Stimulated activated naive B cell treated with anti-CD40 and anti-IgM and Interleukin-4, amounts not matched to agents 10 μg/mL and 1 μg/mL and 100 μg/mL, for 72 hours (primary cell): ENCODE data around the gene EIF4E3.

Experiments used
- ATAC-seq, 2 donors: fragments of 150-1000 bp; cut with Tn5 transposase; replicated peaks; 2 replicates each; pipeline ENCODE4 v1.10.0; 2021; ENCODE audit warnings: moderate library complexity in 1 of 2
- DNase-seq: peaks from one replicate; pipeline ENCODE4 v3.0.0; 2021
- H3K27ac Mint-ChIP-seq: one replicate; pipeline ENCODE4 v1.8.0; 2022; ENCODE audit warnings: mild to moderate bottlenecking, mixed read lengths
- H3K27me3 Mint-ChIP-seq, 2 donors: one replicate each; pipeline ENCODE4 v1.8.0; 2022; ENCODE audit warnings: mixed read lengths in 2 of 2
- H3K36me3 Mint-ChIP-seq, 2 donors: one replicate each; pipeline ENCODE4 v1.8.0; 2022; ENCODE audit warnings: mixed read lengths in 2 of 2, mild to moderate bottlenecking in 1 of 2
- H3K4me1 Mint-ChIP-seq, 2 donors: one replicate each; pipeline ENCODE4 v1.8.0; 2022; ENCODE audit warnings: mixed read lengths in 2 of 2, mild to moderate bottlenecking in 1 of 2
- H3K4me3 Mint-ChIP-seq, 2 donors: one replicate each; pipeline ENCODE4 v1.8.0; 2022; ENCODE audit warnings: mild to moderate bottlenecking in 2 of 2, mixed read lengths in 2 of 2, moderate library complexity in 1 of 2
- H3K9me3 Mint-ChIP-seq, 2 donors: one replicate each; pipeline ENCODE4 v1.8.0; 2022; ENCODE audit warnings: mixed read lengths in 2 of 2, mild to moderate bottlenecking in 1 of 2

Gene EIF4E3

DNA sequence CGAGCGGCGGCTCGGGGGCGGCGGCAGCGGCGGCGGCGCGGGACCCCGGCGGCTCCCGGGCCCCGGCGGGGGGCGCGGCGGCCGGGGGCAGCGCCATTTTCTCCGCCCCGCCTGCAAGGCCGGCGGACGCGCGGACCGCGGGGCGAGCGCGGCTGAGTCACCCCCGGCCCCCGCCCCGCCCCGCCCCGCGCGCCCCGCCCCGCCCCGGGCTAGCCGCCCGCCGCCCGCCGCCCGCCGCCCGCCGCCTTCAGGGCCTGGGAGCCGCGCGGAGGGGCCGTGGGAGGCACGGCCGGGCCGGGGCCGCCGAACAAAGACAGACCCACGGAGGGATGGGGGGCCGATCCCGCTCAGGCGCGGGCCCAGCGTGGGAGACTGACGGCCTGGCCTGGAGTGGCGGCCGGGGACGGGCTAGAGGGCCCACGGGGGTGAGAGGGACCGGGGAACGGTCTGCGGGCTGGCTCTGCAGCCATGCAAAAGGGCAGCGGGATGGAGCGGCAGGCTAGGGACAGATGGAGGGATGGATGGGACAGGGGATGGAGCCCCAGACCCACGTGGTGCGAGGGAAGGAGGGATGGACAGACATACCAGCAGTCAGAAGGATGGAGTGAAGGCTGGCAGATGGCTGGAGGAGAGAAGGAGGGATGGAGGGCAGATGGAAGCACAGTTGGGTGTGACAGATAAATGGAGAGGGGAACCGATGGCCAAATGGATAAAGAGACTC is at the start of gene EIF4E3:
Gene EIF4E3 (minus strand): TSS at position 132 of the 721 bp plus-strand sequence. CDS start 35 bp downstream, at position 97.
- peak; percentile 67 to 68 for ATAC-seq
- Mint-ChIP-seq H3K4me3 (peak within 1 kb of the TSS; percentile 81 to 82), H3K9me3 (no peaks in the 10 kb centered on the region), H3K27ac (peak within 1 kb of the TSS; percentile 62), H3K36me3 (peaks cover 0 to 1% of the 10 kb centered on the region in 2 donors), H3K27me3 (peaks cover 14 to 36% of the 10 kb centered on the region in 2 donors), H3K4me1 (peaks cover 23 to 34% of the 10 kb centered on the region in 2 donors)
- no peak for DNase-seq

DNA sequence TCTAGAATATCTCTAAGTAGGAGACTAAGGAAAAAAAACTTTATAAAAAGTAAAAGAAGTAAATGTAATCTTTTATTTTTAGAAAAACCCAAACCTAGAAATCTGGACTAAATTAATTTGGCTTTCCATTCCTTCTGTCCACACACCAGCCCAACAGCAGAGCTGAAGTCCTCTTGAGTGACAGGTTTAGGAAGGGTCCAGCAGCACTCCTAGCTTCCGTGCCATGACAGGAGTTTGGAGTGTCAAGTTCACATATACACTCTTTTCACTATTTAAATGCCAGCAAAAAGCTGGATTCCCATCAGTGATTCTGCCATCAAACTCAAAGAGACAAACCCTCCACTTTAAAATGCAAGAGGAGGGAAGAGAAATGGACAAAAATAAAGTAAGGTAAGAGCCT is 46.7 kb upstream of the EIF4E3 start:
- no peak for ATAC-seq
- no peak overlapping the region for H3K27ac Mint-ChIP-seq
- H3K27me3 Mint-ChIP-seq = peaks cover 4 to 16% of the 10 kb centered on the region in 2 donors
- no peaks in the 10 kb centered on the region for H3K36me3 Mint-ChIP-seq
- H3K4me3 Mint-ChIP-seq = no peak overlapping the region
- no peaks in the 10 kb centered on the region for H3K9me3 Mint-ChIP-seq
- H3K4me1 Mint-ChIP-seq = no peaks in the 10 kb centered on the region
- DNase-seq = no peak

DNA sequence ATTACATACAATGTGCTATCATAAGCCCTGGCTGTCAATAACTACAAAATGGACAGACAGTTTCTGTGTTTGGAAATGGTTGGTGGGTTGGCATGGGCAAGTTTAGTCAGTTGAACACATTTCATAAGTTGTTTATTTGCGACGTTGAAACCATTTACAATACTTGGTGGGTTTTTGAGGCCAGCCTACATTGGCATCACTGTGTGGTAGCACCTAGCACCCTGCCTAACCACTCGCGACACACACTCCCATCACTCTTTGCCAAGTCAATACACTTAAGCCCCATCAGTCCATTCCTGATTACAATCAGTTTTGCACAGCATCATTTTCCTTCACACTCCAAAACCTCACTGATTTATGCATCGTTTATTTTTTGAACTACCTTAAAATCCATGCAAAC is 45.9 kb upstream of the EIF4E3 start:
- DNase-seq (no peak), ATAC-seq (no peak)
- peaks cover 8 to 20% of the 10 kb centered on the region in 2 donors for H3K27me3 Mint-ChIP-seq
- H3K9me3 Mint-ChIP-seq = no peaks in the 10 kb centered on the region
- H3K4me3 Mint-ChIP-seq = no peak overlapping the region
- no peak overlapping the region for H3K27ac Mint-ChIP-seq
- H3K36me3 Mint-ChIP-seq = no peaks in the 10 kb centered on the region
- no peaks in the 10 kb centered on the region for H3K4me1 Mint-ChIP-seq

DNA sequence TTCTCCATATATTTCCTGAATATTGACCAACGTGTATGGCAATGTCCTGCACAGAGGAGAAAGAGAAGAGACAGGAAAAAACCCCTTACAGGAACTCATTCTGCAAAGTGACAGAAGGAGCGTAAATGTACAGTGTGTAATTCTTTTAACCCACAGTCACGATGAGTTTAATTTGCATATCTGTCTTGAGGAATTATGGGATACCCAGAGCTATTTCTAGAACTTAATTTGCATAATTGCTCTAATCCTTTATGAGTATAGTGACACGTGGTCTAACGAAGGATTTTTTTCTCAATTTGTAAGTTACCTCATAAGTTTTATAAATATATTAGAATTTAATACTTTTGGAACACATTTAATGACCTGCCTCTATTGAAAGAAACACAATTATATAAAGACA is 38.2 kb upstream of the EIF4E3 start:
- H3K27me3 Mint-ChIP-seq = peaks cover 34 to 47% of the 10 kb centered on the region in 2 donors

DNA sequence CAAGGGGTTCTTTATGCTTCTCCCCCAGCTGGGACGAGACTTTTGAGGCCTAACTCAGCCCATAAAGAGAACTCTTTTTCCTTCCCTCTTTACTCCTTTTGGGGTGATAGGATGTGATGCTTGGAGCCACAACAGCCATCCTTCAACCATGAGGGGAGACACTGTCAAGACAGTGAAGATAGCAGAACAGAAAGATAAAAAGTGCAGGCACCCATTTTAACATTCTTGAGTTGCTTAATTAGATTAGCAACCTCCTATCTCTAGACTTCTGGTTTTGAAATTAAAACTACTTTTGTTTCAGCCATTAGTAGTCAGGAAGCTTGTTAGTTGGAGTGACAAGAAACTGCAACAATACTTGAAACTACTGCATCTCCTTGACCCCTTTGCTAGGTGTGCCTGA is 34.9 kb upstream of the EIF4E3 start:
- Mint-ChIP-seq H3K4me3 (no peak overlapping the region), H3K4me1 (peaks cover 2 to 4% of the 10 kb centered on the region in 2 donors), H3K36me3 (peaks cover 0 to 2% of the 10 kb centered on the region in 2 donors), H3K27me3 (peaks cover 51 to 60% of the 10 kb centered on the region in 2 donors), H3K9me3 (no peaks in the 10 kb centered on the region), H3K27ac (no peak overlapping the region)
- ATAC-seq (no peak), DNase-seq (no peak)

More for the DNA sequence above, 38.2 kb upstream of the EIF4E3 start:
- Mint-ChIP-seq H3K27ac (no peak overlapping the region), H3K4me1 (no peaks in the 10 kb centered on the region), H3K9me3 (no peaks in the 10 kb centered on the region), H3K4me3 (no peak overlapping the region), H3K36me3 (no peaks in the 10 kb centered on the region)
- no peak for DNase-seq
- no peak for ATAC-seq

DNA sequence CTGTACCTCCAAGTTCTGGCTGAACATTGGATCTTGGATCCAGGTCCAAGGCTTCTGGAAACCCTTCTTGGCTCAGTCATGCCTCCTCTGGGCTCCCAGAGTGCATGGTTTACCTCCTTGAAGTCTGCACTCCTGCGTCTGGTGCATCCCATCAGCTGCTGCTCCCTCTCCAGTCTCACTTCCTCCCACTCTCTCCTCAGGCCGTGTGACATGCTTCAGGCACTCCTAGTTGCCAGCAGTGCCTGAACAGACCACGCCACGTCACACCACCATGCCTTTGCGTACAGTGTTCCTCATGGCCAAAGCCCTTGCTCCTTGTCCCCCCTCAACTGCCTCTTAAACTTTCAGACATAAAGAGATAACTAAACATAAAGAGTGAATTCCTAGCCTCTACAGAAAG is 34.2 kb upstream of the EIF4E3 start:
- DNase-seq (no peak), ATAC-seq (no peak)
- Mint-ChIP-seq H3K27ac (no peak overlapping the region), H3K27me3 (peaks cover 56 to 65% of the 10 kb centered on the region in 2 donors), H3K36me3 (peaks cover 0 to 3% of the 10 kb centered on the region in 2 donors), H3K4me3 (no peak overlapping the region), H3K9me3 (no peaks in the 10 kb centered on the region), H3K4me1 (peaks cover 3 to 9% of the 10 kb centered on the region in 2 donors)

DNA sequence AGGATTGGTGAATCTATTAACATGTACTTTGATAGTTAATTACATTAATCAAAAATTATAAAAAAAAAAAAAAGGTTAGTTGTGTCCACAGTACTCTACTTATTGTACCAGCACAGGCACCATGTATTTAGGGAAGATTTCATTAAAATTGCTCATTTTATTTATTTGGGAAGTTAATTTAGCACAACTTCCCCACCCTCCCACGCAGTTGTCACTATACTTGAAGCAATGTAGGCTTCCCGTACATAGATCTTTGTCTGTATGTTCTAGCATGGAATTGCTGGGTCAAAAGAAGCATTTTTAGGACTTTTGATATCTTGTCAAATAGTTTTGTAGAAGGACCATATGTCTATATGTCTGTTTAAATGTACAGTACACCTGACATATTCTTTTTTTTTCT is 32.9 kb upstream of the EIF4E3 start:
- DNase-seq (no peak), ATAC-seq (no peak)
- Mint-ChIP-seq H3K4me1 (peaks cover 3 to 9% of the 10 kb centered on the region in 2 donors), H3K4me3 (no peak overlapping the region), H3K36me3 (peaks cover 0 to 3% of the 10 kb centered on the region in 2 donors), H3K27me3 (peaks cover 51 to 60% of the 10 kb centered on the region in 2 donors), H3K27ac (no peak overlapping the region), H3K9me3 (no peaks in the 10 kb centered on the region)

DNA sequence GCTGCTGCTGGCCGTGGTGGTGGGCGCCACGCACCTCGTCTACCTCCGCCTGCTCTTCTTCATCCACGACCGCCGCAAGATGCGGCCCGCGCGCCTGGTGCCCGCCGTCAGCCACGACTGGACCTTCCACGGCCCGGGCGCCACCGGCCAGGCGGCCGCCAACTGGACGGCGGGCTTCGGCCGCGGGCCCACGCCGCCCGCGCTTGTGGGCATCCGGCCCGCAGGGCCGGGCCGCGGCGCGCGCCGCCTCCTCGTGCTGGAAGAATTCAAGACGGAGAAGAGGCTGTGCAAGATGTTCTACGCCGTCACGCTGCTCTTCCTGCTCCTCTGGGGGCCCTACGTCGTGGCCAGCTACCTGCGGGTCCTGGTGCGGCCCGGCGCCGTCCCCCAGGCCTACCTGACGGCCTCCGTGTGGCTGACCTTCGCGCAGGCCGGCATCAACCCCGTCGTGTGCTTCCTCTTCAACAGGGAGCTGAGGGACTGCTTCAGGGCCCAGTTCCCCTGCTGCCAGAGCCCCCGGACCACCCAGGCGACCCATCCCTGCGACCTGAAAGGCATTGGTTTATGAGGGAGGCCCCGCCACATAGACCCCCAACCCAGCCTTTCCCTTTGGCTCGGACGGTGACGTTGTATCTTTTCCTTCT is 29.5 kb upstream of the EIF4E3 start:
- Mint-ChIP-seq H3K27me3 (peaks cover 55 to 65% of the 10 kb centered on the region in 2 donors), H3K9me3 (peaks cover 0 to 1% of the 10 kb centered on the region in 2 donors), H3K4me3 (peak overlapping the region; percentile 71 to 79), H3K27ac (peak overlapping the region; percentile 75), H3K36me3 (peaks cover 0 to 3% of the 10 kb centered on the region in 2 donors), H3K4me1 (peaks cover 3 to 9% of the 10 kb centered on the region in 2 donors)
- no peak for DNase-seq
- ATAC-seq = no peak

DNA sequence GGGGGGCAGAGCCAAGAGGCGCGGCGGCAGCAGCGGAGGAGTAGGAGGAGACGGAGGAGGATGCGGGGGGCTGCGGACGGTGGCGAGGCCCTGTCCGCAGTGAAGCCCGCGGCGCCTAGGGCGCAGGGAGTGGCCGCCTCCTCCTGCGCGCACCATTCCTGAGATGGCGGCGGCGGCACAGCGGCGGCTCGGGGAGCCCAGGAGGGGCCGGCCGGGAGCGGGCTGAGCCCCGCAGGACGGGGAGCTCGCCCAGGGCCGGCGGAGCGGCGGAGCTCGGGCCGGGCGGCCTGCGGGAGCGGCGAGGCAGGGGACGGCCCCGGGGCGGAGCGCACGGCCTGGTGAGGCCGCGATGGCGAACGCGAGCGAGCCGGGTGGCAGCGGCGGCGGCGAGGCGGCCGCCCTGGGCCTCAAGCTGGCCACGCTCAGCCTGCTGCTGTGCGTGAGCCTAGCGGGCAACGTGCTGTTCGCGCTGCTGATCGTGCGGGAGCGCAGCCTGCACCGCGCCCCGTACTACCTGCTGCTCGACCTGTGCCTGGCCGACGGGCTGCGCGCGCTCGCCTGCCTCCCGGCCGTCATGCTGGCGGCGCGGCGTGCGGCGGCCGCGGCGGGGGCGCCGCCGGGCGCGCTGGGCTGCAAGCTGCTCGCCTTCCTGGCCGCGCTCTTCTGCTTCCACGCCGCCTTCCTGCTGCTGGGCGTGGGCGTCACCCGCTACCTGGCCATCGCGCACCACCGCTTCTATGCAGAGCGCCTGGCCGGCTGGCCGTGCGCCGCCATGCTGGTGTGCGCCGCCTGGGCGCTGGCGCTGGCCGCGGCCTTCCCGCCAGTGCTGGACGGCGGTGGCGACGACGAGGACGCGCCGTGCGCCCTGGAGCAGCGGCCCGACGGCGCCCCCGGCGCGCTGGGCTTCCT is 28.8 kb upstream of the EIF4E3 start, which contains the start of gene GPR27:
Gene GPR27 (plus strand): TSS at position 155 of the 909 bp plus-strand sequence. CDS start 195 bp downstream, at position 350.
- Mint-ChIP-seq H3K36me3 (peaks cover 0 to 3% of the 10 kb centered on the region in 2 donors), H3K27ac (no peak within 1 kb of the TSS), H3K27me3 (peaks cover 48 to 57% of the 10 kb centered on the region in 2 donors), H3K4me3 (peak within 1 kb of the TSS; percentile 71 to 79), H3K4me1 (peaks cover 3 to 9% of the 10 kb centered on the region in 2 donors), H3K9me3 (peaks cover 0 to 1% of the 10 kb centered on the region in 2 donors)
- no peak for DNase-seq
- peak; percentile 46 to 48 for ATAC-seq

DNA sequence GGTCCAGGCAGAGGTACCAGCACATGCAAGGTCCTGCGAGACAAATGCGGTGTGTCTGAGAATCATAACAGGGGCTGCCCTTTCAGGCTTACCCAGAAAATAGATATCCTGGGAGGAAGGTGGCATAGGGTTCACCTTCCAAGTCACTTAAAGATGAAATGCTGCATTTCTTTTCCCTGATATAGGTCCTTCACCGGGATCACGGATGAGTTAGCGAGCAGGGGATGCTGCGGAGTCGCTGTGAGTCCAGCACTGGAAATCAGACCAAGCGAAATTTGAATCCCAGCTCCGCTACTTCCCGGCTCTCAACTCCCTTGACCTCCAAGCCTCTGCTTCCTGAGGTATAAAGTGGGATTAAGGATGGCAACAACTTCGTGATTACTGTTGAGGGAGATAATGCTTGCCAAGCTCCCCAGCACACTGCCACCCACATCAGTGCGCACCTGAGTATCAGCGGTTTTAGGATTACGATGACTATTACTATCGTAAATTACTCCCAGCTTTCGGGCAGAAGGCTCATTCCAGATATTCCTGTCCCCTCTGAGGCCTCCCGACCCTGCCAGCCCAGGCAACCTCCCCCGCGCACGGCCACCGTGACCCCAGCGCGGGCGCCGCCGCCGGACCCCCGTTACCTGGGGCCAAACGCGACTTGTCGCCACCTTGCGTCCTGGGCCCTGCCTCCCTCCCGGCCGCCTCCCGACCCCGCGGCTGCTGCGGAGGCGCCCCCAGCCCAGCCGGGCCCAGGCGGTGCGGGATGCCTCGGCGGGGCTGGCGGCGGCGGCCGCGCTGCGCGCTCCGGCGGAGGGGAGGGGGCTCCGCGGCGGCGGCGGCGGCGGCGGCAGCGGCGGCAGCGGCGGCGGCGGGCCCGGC is 27.9 kb upstream of the EIF4E3 start:
- peaks cover 3 to 9% of the 10 kb centered on the region in 2 donors for H3K4me1 Mint-ChIP-seq
- peak overlapping the region; percentile 32 to 73 for H3K4me3 Mint-ChIP-seq
- peaks cover 0 to 3% of the 10 kb centered on the region in 2 donors for H3K36me3 Mint-ChIP-seq
- no peak overlapping the region for H3K27ac Mint-ChIP-seq
- H3K9me3 Mint-ChIP-seq = peaks cover 0 to 1% of the 10 kb centered on the region in 2 donors
- H3K27me3 Mint-ChIP-seq = peaks cover 53 to 60% of the 10 kb centered on the region in 2 donors
- DNase-seq (no peak), ATAC-seq (peak in 1 of 2 donors; percentile 10)

DNA sequence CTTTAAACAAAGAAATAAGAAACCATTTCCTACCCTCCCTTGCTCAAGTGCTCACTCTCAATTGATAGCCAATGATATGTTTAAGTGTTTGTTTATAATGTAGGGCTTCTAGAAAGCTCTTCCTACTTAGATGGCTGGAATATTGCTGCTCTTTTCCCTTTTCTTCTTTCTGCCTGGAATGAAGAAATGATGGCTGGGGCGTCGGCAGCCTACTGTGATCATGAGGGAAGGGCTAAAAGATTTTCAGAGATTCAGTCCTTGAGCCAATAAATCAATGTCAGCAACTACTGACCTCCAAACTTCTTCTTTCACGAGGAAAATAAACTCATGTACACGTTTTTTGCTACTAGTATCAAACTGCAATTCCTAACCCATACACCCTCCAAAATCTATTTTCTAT is 26.4 kb upstream of the EIF4E3 start:
- DNase-seq = no peak
- peaks cover 0 to 3% of the 10 kb centered on the region in 2 donors for H3K9me3 Mint-ChIP-seq
- no peak for ATAC-seq
- no peak overlapping the region for H3K27ac Mint-ChIP-seq
- peaks cover 3 to 9% of the 10 kb centered on the region in 2 donors for H3K4me1 Mint-ChIP-seq
- H3K36me3 Mint-ChIP-seq = peaks cover 0 to 3% of the 10 kb centered on the region in 2 donors
- no peak overlapping the region for H3K4me3 Mint-ChIP-seq
- H3K27me3 Mint-ChIP-seq = peaks cover 46 to 52% of the 10 kb centered on the region in 2 donors

DNA sequence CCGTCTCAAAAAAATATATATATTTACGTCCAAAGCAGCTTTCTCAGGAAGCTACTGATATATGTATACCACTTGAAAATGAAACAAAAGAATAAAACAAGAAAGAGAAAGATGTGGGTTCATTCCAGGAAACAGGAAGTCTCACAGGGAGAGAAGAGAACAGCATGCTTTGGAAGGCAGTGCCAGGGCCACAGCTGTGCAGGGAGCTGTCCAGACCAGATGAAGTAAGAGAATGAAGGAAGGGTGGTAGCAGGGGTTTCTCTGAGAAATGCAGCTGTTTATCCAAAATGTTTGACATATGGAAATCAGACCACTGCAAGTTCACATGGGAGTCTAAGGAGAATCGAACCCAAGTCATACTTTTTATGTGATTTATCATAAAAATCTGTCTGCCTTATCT is 19.5 kb upstream of the EIF4E3 start:
- Mint-ChIP-seq H3K36me3 (peaks cover 3 to 4% of the 10 kb centered on the region in 2 donors), H3K4me1 (no peaks in the 10 kb centered on the region), H3K27me3 (peaks cover 8 to 9% of the 10 kb centered on the region in 2 donors), H3K4me3 (no peak overlapping the region), H3K27ac (no peak overlapping the region), H3K9me3 (peaks cover 25 to 27% of the 10 kb centered on the region in 2 donors)
- DNase-seq (no peak), ATAC-seq (no peak)

DNA sequence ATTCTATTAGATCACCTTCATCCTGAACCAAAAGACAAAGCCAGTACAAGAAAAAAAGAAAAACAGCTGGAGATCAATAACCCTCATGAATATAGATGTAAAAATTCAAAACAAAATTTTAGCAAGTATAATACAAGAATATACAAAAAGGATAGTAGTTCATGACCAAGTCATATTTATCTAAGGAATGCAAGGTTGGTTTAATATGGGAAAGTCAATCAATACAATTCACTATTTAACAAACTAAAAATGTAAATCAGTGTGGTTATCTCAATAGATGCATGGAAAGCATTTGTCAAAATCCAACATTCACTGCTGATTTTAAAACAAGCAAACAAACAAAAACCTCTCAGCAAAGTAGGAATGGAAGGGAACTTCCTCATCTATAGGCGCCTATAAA is 17.4 kb upstream of the EIF4E3 start:
- H3K27ac Mint-ChIP-seq = no peak overlapping the region
- H3K4me1 Mint-ChIP-seq = no peaks in the 10 kb centered on the region
- peaks cover 25 to 28% of the 10 kb centered on the region in 2 donors for H3K9me3 Mint-ChIP-seq
- no peak for DNase-seq
- H3K27me3 Mint-ChIP-seq = peaks cover 12 to 22% of the 10 kb centered on the region in 2 donors
- H3K4me3 Mint-ChIP-seq = no peak overlapping the region
- peaks cover 3 to 4% of the 10 kb centered on the region in 2 donors for H3K36me3 Mint-ChIP-seq
- no peak for ATAC-seq
